HG02884 (cell line): ENCODE results near the gene USP17L28.
"Not testable (repeated sequence)": the region's sequence is repeated elsewhere in the genome, so short reads cannot be mapped to it uniquely, and the experiment has no call there.

ENCODE experiments used
- ATAC-seq: cut with Tn5 transposase; IDR thresholded peaks from one replicate; pipeline ENCODE4 v1.9.1; 2021; ENCODE audit warnings: mild to moderate bottlenecking, moderate library complexity; ENCODE audit not compliant: unreplicated experiment

The USP17L28 gene, protein sequence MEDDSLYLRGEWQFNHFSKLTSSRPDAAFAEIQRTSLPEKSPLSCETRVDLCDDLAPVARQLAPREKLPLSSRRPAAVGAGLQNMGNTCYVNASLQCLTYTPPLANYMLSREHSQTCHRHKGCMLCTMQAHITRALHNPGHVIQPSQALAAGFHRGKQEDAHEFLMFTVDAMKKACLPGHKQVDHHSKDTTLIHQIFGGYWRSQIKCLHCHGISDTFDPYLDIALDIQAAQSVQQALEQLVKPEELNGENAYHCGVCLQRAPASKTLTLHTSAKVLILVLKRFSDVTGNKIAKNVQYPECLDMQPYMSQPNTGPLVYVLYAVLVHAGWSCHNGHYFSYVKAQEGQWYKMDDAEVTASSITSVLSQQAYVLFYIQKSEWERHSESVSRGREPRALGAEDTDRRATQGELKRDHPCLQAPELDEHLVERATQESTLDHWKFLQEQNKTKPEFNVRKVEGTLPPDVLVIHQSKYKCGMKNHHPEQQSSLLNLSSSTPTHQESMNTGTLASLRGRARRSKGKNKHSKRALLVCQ

DNA sequence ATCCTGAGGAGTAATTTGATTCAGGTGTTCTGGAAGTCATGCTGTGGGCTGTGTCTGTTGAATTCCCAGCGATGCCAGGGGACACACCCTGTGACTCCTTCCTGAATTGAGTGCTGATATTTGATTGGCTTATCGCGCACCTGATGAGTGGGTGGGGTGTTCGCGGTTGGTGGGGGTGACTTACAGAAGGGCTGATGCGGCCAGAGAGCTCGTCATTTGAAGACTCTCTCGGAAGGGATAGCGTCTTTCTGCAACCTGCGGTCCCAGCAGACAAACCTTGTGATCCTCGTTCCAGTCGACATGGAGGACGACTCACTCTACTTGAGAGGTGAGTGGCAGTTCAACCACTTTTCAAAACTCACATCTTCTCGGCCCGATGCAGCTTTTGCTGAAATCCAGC lies at the start of gene USP17L28:
USP17L28 (plus strand) TSS at position 301 of the 400 bp plus-strand sequence; CDS start at position 301, 0 bp downstream.
- ATAC-seq = not testable (repeated sequence)

DNA sequence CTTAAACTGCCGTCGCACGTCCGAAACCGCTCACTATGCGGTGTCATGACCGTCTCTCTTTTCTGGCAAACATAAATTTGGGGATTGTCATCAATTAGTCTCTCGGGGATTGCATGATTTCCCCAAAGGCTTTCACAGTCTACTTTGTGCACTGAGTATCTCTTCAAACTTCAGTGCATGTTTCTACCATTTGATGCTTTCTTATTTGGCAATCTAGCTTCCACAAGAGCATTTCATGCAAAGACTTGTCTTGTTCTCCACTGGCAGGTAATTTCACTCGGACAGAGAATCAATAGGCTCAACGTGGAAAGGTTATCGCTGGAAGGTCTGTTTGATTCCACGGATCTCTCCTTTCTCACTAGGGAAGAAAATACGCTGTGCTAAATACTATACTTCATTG lies 24.5 kb upstream of the USP17L28 start:
- not testable (repeated sequence) for ATAC-seq

DNA sequence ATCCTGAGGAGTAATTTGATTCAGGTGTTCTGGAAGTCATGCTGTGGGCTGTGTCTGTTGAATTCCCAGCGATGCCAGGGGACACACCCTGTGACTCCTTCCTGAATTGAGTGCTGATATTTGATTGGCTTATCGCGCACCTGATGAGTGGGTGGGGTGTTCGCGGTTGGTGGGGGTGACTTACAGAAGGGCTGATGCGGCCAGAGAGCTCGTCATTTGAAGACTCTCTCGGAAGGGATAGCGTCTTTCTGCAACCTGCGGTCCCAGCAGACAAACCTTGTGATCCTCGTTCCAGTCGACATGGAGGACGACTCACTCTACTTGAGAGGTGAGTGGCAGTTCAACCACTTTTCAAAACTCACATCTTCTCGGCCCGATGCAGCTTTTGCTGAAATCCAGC lies 23.8 kb upstream of the USP17L28 start, which contains the start of gene USP17L24:
USP17L24 (plus strand) TSS at position 301 of the 400 bp plus-strand sequence; CDS start at position 301, 0 bp downstream.
- not testable (repeated sequence) for ATAC-seq

DNA sequence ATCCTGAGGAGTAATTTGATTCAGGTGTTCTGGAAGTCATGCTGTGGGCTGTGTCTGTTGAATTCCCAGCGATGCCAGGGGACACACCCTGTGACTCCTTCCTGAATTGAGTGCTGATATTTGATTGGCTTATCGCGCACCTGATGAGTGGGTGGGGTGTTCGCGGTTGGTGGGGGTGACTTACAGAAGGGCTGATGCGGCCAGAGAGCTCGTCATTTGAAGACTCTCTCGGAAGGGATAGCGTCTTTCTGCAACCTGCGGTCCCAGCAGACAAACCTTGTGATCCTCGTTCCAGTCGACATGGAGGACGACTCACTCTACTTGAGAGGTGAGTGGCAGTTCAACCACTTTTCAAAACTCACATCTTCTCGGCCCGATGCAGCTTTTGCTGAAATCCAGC lies 19.1 kb upstream of the USP17L28 start, which contains the start of gene USP17L25:
USP17L25 (plus strand) TSS at position 301 of the 400 bp plus-strand sequence; CDS start at position 301, 0 bp downstream.
- not testable (repeated sequence) for ATAC-seq

DNA sequence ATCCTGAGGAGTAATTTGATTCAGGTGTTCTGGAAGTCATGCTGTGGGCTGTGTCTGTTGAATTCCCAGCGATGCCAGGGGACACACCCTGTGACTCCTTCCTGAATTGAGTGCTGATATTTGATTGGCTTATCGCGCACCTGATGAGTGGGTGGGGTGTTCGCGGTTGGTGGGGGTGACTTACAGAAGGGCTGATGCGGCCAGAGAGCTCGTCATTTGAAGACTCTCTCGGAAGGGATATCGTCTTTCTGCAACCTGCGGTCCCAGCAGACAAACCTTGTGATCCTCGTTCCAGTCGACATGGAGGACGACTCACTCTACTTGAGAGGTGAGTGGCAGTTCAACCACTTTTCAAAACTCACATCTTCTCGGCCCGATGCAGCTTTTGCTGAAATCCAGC lies 14.3 kb upstream of the USP17L28 start, which contains the start of gene USP17L26:
USP17L26 (plus strand) TSS at position 301 of the 400 bp plus-strand sequence; CDS start at position 301, 0 bp downstream.
- ATAC-seq = not testable (repeated sequence)

DNA sequence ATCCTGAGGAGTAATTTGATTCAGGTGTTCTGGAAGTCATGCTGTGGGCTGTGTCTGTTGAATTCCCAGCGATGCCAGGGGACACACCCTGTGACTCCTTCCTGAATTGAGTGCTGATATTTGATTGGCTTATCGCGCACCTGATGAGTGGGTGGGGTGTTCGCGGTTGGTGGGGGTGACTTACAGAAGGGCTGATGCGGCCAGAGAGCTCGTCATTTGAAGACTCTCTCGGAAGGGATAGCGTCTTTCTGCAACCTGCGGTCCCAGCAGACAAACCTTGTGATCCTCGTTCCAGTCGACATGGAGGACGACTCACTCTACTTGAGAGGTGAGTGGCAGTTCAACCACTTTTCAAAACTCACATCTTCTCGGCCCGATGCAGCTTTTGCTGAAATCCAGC lies 9.6 kb upstream of the USP17L28 start, which contains the start of gene USP17L5:
USP17L5 (plus strand) TSS at position 301 of the 400 bp plus-strand sequence; CDS start at position 301, 0 bp downstream.
- not testable (repeated sequence) for ATAC-seq

DNA sequence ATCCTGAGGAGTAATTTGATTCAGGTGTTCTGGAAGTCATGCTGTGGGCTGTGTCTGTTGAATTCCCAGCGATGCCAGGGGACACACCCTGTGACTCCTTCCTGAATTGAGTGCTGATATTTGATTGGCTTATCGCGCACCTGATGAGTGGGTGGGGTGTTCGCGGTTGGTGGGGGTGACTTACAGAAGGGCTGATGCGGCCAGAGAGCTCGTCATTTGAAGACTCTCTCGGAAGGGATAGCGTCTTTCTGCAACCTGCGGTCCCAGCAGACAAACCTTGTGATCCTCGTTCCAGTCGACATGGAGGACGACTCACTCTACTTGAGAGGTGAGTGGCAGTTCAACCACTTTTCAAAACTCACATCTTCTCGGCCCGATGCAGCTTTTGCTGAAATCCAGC lies 4.8 kb upstream of the USP17L28 start, which contains the start of gene USP17L27:
USP17L27 (plus strand) TSS at position 301 of the 400 bp plus-strand sequence; CDS start at position 301, 0 bp downstream.
- ATAC-seq = not testable (repeated sequence)

DNA sequence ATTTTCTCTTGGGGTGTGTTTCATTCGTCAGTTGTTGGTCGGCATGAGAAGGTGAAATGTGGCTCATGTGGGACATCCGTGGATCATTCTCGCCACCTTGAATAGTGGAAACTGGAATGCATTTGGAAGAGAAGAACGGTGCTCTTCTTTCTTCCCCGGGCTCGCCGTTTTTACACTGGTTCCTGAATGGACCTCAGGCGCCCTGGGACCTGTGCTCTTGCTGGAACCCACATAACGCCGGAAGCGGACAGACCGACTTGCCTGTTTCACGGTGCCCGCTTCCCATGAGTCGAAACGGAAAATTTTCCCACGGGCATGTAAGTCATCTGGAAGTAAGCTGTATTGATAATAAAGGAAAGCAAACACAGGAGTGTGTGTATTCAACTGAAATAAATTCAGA lies 2.2 kb downstream of the USP17L28 start:
- ATAC-seq = not testable (repeated sequence)

DNA sequence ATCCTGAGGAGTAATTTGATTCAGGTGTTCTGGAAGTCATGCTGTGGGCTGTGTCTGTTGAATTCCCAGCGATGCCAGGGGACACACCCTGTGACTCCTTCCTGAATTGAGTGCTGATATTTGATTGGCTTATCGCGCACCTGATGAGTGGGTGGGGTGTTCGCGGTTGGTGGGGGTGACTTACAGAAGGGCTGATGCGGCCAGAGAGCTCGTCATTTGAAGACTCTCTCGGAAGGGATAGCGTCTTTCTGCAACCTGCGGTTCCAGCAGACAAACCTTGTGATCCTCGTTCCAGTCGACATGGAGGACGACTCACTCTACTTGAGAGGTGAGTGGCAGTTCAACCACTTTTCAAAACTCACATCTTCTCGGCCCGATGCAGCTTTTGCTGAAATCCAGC lies 4.6 kb downstream of the USP17L28 start, which contains the start of gene USP17L29:
USP17L29 (plus strand) TSS at position 301 of the 400 bp plus-strand sequence; CDS start at position 301, 0 bp downstream.
- ATAC-seq = not testable (repeated sequence)

DNA sequence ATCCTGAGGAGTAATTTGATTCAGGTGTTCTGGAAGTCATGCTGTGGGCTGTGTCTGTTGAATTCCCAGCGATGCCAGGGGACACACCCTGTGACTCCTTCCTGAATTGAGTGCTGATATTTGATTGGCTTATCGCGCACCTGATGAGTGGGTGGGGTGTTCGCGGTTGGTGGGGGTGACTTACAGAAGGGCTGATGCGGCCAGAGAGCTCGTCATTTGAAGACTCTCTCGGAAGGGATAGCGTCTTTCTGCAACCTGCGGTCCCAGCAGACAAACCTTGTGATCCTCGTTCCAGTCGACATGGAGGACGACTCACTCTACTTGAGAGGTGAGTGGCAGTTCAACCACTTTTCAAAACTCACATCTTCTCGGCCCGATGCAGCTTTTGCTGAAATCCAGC lies 14.1 kb downstream of the USP17L28 start, which contains the start of gene USP17L30:
USP17L30 (plus strand) TSS at position 301 of the 400 bp plus-strand sequence; CDS start at position 301, 0 bp downstream.
- ATAC-seq = not testable (repeated sequence)

DNA sequence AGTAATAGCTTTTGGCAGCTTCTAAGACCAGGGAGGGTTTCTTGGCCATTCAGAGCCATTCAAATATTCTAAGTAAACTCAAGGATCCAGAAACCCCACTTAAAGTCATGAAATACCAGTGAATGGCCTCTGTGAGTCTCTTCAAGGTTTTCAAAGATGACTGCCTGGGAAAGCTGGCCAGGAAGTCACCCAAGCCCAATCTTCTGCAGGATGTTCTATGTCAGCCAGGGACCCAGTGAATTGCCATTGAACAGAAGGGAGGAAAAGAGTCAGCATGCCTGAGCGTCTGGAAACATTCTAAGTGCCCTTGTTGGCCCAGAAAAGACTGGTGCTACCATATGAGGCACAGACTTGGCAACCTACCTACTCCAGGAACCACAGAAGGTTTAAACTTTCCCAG lies 31.2 kb downstream of the USP17L28 start:
- ATAC-seq = not testable (repeated sequence)

DNA sequence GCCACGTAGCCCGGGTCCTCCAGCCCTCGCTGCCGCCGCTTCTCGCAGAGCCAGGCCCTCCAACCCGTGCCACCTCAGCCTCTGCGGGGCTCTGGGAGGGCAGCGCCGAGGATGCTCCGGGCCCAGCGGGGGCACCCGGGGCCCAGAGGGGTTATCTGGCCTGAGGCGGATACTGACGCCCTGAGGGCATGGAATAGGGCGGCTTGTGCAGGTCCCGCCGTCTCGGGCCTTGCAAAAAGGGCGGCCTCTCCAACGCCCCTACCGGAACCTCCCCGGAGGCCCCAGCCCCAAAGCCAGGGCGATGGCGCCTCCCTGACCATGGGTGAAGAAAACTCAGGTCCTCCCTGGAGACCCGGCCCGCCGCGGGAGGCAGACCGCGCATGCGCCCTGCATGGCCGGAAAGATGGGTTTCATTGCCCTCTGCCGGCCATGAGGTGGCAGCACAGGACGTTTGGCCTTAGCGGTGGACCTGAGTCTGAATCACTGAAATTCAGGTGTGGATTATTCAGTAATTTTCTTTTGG lies 32.4 kb downstream of the USP17L28 start:
- not testable (repeated sequence) for ATAC-seq

DNA sequence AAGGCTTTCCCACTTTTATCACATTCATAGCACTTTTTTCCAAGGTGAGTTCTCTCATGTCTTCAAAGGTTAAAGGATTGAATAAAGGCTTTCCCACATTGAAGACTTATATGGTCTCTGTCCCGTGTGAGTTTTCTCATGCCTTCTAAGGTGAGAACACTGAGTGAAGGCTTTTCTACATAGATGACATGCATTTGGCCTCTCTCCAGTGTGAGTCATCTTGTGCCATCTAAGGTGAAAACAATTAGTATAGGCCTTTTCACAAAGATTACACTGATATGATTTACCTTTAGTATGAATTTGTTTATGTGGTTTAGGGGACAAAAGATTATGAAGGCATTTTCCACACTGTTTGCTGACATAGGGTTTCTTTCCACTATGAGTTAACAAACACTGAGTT lies 35.4 kb downstream of the USP17L28 start:
- ATAC-seq = no peak

DNA sequence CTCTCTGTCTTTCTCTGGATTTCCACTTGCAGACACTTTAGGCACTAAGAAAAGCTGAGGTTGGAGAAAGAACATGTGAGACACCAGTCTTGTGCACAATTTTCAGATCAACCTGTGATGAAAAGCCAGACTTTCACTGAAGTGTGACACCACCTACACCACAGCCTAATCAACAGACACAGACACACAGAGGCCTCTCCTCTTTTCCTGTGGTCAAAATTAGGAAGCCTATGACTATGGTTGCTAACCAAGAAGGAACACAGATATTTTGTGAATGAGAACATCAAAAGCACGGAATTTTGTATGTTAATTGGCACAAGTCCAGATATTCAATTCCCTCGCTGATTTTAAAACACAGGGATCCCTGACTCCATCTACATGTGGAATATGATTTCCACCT lies 40.3 kb downstream of the USP17L28 start:
- ATAC-seq = not testable (repeated sequence)
